ENCODE data around the gene ZNF396. TPM values are rescaled to one million over a fixed set of nuclear protein-coding genes. Genes with fewer than 3 reads are reported as not detected.

The ZNF396 gene
- polyA plus RNA-seq, 3 donors = 1.0 to 1.9 (median 1.1) TPM

DNA sequence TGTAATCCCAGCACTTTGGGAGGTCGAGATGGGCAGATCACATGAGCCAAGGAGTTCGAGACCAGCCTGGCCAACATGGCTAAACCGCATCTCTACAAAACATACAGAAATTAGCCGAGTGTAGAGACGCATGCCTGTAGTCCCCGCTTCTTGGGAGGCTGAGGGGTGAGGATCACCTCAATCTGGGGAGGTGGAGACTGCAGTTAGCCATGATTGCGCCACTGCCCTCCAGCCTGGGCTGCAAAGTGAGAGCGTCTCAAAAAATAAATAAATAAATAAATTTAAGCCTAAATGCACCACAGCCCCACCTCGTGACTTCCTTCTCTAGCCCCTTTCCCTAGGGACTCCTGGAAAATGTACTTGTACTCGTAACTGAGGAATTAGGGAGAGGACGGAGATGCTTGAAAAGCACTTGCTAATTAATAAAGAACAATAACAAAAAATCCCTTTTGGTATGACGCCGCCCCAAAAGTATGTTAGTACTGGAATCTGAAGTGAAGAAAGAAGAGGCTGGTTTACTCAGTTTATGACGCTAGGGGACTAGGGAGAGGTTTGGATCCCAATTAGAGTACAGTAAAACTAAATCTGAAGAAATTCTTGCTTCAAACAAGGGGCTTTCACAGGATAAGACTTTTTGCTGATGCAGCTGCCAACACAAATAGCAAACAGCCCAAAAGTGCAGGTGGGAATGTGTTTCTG, 887 bp upstream of the ZNF396 start:
- Histone ChIP-seq H3K4me2 (replicated peaks; ENCODE audit: extremely low read depth, low read length, poor library complexity, severe bottlenecking) (no peak overlapping the region), H3K4me3 (replicated peaks in 1 of 3; ENCODE audit: low read depth in 2 of 3, low read length in 3 of 3) (no peak overlapping the region)

DNA sequence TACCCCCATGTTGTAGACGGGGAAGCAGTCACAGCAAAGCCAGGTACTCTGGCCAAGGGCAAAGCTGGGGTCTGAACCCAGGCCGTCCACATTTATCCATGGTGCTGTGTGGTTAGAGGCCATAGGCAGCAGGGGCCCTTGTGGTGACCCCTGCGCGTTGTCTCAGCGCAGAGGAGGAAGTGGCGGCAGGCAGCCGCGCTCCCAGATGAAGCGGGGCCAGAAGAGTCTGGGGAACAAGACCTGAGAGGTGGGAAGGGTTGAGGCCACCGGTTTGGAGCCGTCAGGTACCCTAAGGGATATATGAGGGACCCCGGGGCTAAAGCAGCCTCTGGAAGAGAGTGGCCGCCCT, 770 bp downstream of the ZNF396 start:
- Histone ChIP-seq H3K4me1 (ENCODE audit: control insufficient read depth in 1 of 2, insufficient read depth in 2 of 2, low read length in 2 of 2) (peaks cover 11 to 16% of the 10 kb centered on the region in 2 donors), H4K20me1 (ENCODE audit: insufficient read depth, low read length) (no peaks in the 10 kb centered on the region), H3K36me3 (replicated peaks in 1 of 2; ENCODE audit: control insufficient read depth in 1 of 2, insufficient read depth in 2 of 2, low read length in 2 of 2) (no peaks in the 10 kb centered on the region), H3K4me2 (replicated peaks; ENCODE audit: extremely low read depth, low read length, poor library complexity, severe bottlenecking) (peak overlapping the region; percentile 86), H3K79me2 (ENCODE audit: insufficient read depth, low read length) (no peaks in the 10 kb centered on the region), H3K27ac (ENCODE audit: low read depth in 1 of 2, low read length in 2 of 2) (peak overlapping the region in 1 of 2 donors; percentile 85), H3K4me3 (replicated peaks in 1 of 3; ENCODE audit: low read depth in 2 of 3, low read length in 3 of 3) (peak overlapping the region; percentile 60 to 88 (median 81)), H3K9ac (ENCODE audit: insufficient read depth, low read length, poor library complexity, severe bottlenecking) (peak overlapping the region; percentile 82), H3K9me3 (replicated peaks in 1 of 2; ENCODE audit: control insufficient read depth in 1 of 2, insufficient read depth in 1 of 2, low read length in 2 of 2) (no peaks in the 10 kb centered on the region), H3K27me3 (ENCODE audit: control insufficient read depth in 2 of 2, insufficient read depth in 2 of 2, low read length in 2 of 2) (no peaks in the 10 kb centered on the region), H2AFZ (ENCODE audit: insufficient read depth, low read depth, low read length, poor library complexity, severe bottlenecking) (peak overlapping the region; percentile 98)
- Mint-ChIP-seq H3K4me1 (peaks cover 17% of the 10 kb centered on the region), H3K36me3 (peaks cover 0 to 3% of the 10 kb centered on the region in 2 donors), H3K9me3 (peaks cover 0 to 2% (median 0%) of the 10 kb centered on the region in 7 donors), H3K27me3 (ENCODE audit: low read depth in 3 of 3) (peaks cover 3 to 5% (median 4%) of the 10 kb centered on the region in 3 donors), H3K4me3 (peak overlapping the region; percentile 84 to 87), H3K27ac (peak overlapping the region; percentile 65 to 90 (median 80))
- TF ChIP-seq, protein P1, sequence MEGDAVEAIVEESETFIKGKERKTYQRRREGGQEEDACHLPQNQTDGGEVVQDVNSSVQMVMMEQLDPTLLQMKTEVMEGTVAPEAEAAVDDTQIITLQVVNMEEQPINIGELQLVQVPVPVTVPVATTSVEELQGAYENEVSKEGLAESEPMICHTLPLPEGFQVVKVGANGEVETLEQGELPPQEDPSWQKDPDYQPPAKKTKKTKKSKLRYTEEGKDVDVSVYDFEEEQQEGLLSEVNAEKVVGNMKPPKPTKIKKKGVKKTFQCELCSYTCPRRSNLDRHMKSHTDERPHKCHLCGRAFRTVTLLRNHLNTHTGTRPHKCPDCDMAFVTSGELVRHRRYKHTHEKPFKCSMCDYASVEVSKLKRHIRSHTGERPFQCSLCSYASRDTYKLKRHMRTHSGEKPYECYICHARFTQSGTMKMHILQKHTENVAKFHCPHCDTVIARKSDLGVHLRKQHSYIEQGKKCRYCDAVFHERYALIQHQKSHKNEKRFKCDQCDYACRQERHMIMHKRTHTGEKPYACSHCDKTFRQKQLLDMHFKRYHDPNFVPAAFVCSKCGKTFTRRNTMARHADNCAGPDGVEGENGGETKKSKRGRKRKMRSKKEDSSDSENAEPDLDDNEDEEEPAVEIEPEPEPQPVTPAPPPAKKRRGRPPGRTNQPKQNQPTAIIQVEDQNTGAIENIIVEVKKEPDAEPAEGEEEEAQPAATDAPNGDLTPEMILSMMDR (IDR thresholded peaks at IDR 0.05) = no peak
- peak; percentile 54 to 77 (median 68) for DNase-seq
- 0% methylated on average over 12 of the region's 13 CpGs for WGBS (ENCODE audit: insufficient coverage)
- intact Hi-C loops (cut with micrococcal nuclease) = loop anchor here (2.0 to 10.0 kb wide), 2 partner anchors 32 to 132 kb away; partner anchors contain the start of genes ZNF24 (in 1 of the 2) and ZNF397 (in 1 of the 2)

More for the DNA sequence above, 887 bp upstream of the ZNF396 start:
- Mint-ChIP-seq H3K36me3 (peaks cover 0 to 3% of the 10 kb centered on the region in 2 donors), H3K9me3 (peaks cover 0 to 4% (median 0%) of the 10 kb centered on the region in 7 donors), H3K27me3 (ENCODE audit: low read depth in 3 of 3) (peaks cover 3 to 5% (median 3%) of the 10 kb centered on the region in 3 donors), H3K27ac (peak overlapping the region; percentile 0 to 62 (median 46)), H3K4me3 (peak overlapping the region; percentile 82 to 84), H3K4me1 (peaks cover 17% of the 10 kb centered on the region)
- Histone ChIP-seq H3K79me2 (ENCODE audit: insufficient read depth, low read length) (no peaks in the 10 kb centered on the region), H4K20me1 (ENCODE audit: insufficient read depth, low read length) (no peaks in the 10 kb centered on the region), H3K27me3 (ENCODE audit: control insufficient read depth in 2 of 2, insufficient read depth in 2 of 2, low read length in 2 of 2) (no peaks in the 10 kb centered on the region), H3K27ac (ENCODE audit: low read depth in 1 of 2, low read length in 2 of 2) (no peak overlapping the region), H3K9me3 (replicated peaks in 1 of 2; ENCODE audit: control insufficient read depth in 1 of 2, insufficient read depth in 1 of 2, low read length in 2 of 2) (no peaks in the 10 kb centered on the region), H3K36me3 (replicated peaks in 1 of 2; ENCODE audit: control insufficient read depth in 1 of 2, insufficient read depth in 2 of 2, low read length in 2 of 2) (no peaks in the 10 kb centered on the region), H3K9ac (ENCODE audit: insufficient read depth, low read length, poor library complexity, severe bottlenecking) (no peak overlapping the region), H3K4me1 (ENCODE audit: control insufficient read depth in 1 of 2, insufficient read depth in 2 of 2, low read length in 2 of 2) (peaks cover 11 to 16% of the 10 kb centered on the region in 2 donors), H2AFZ (ENCODE audit: insufficient read depth, low read depth, low read length, poor library complexity, severe bottlenecking) (no peak overlapping the region)
- TF ChIP-seq, protein P1 (IDR thresholded peaks at IDR 0.05) = no peak
- no CpG with 5 or more reads among the region's 14 CpGs for WGBS (ENCODE audit: insufficient coverage)
- no peak for DNase-seq
- intact Hi-C loops (cut with micrococcal nuclease) = loop anchor here (2.0 to 10.0 kb wide), 2 partner anchors 33 to 133 kb away; partner anchors contain the start of genes ZNF24 (in 1 of the 2) and ZNF397 (in 1 of the 2)

All from CD14-positive monocyte (primary cell).